Panc1 (cell line): ENCODE measurements around the gene SMAD7.

Source experiments
- TF ChIP-seq, protein P1 (sequence below): fragments of 450-650 bp; IDR thresholded peaks from 2 replicates; pipeline ENCODE4 v1.5.1; 2017; ENCODE audit warnings: mild to moderate bottlenecking
- TF ChIP-seq, protein P2 (sequence below), 2 experiments: IDR thresholded peaks; 2 replicates each; pipeline ENCODE4 v1.6.1; 2011 to 2012; ENCODE audit warnings: low read depth in 2 of 2, control low read depth in 1 of 2, low read length in 1 of 2, mild to moderate bottlenecking in 1 of 2, moderate library complexity in 1 of 2; ENCODE audit not compliant: insufficient read depth in 1 of 2

DNA sequence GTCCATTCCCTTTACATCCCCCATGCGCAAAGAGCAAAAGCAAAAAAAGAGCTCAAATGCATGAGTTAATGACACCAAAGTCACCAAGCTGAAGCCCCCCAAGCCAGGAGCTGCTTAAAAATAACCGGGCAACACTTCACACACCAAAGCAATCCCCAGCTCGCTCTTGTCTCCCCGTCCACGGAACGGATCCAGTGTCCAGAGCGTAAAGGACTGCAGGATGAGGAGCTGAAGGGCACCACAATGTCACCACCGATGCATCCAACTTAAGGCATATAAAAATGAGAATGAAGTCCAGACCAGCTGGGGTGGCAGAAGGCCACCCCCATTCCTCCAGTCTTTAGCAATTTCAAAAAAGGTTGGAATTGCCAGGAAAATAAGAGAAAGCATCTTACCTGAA lies 8.7 kb downstream of the SMAD7 start:
- TF ChIP-seq, protein P1, sequence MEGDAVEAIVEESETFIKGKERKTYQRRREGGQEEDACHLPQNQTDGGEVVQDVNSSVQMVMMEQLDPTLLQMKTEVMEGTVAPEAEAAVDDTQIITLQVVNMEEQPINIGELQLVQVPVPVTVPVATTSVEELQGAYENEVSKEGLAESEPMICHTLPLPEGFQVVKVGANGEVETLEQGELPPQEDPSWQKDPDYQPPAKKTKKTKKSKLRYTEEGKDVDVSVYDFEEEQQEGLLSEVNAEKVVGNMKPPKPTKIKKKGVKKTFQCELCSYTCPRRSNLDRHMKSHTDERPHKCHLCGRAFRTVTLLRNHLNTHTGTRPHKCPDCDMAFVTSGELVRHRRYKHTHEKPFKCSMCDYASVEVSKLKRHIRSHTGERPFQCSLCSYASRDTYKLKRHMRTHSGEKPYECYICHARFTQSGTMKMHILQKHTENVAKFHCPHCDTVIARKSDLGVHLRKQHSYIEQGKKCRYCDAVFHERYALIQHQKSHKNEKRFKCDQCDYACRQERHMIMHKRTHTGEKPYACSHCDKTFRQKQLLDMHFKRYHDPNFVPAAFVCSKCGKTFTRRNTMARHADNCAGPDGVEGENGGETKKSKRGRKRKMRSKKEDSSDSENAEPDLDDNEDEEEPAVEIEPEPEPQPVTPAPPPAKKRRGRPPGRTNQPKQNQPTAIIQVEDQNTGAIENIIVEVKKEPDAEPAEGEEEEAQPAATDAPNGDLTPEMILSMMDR: no peak
- TF ChIP-seq, protein P2, sequence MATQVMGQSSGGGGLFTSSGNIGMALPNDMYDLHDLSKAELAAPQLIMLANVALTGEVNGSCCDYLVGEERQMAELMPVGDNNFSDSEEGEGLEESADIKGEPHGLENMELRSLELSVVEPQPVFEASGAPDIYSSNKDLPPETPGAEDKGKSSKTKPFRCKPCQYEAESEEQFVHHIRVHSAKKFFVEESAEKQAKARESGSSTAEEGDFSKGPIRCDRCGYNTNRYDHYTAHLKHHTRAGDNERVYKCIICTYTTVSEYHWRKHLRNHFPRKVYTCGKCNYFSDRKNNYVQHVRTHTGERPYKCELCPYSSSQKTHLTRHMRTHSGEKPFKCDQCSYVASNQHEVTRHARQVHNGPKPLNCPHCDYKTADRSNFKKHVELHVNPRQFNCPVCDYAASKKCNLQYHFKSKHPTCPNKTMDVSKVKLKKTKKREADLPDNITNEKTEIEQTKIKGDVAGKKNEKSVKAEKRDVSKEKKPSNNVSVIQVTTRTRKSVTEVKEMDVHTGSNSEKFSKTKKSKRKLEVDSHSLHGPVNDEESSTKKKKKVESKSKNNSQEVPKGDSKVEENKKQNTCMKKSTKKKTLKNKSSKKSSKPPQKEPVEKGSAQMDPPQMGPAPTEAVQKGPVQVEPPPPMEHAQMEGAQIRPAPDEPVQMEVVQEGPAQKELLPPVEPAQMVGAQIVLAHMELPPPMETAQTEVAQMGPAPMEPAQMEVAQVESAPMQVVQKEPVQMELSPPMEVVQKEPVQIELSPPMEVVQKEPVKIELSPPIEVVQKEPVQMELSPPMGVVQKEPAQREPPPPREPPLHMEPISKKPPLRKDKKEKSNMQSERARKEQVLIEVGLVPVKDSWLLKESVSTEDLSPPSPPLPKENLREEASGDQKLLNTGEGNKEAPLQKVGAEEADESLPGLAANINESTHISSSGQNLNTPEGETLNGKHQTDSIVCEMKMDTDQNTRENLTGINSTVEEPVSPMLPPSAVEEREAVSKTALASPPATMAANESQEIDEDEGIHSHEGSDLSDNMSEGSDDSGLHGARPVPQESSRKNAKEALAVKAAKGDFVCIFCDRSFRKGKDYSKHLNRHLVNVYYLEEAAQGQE (IDR thresholded peaks at IDR 0.05; ENCODE audit: insufficient read depth in 1 of 2, low read depth in 2 of 2, low read length in 1 of 2): no peak
